Measurements from ENCODE around the gene TBC1D9.

The TBC1D9 gene

GRCh38 chr4:140644470-140645185 lies 111.6 kb downstream of the TBC1D9 start:
- DNase-seq = no peak

- no peak for DNase-seq
Measured at GRCh38 chr4:140643571-140644055, 112.6 kb downstream of the TBC1D9 start.

- no peak for DNase-seq
Measured at GRCh38 chr4:140642674-140643437, 113.3 kb downstream of the TBC1D9 start.

- DNase-seq = no peak
Measured at GRCh38 chr4:140641789-140642439, 114.3 kb downstream of the TBC1D9 start.

GRCh38 chr4:140641105-140641555 lies 115.1 kb downstream of the TBC1D9 start:
- DNase-seq = no peak

- DNase-seq = no peak
Measured at GRCh38 chr4:140640150-140640748, 115.9 kb downstream of the TBC1D9 start.

GRCh38 chr4:140639066-140639465 lies 117.1 kb downstream of the TBC1D9 start:
- DNase-seq = no peak

- DNase-seq = no peak
Measured at GRCh38 chr4:140637836-140638235, 118.3 kb downstream of the TBC1D9 start.

- DNase-seq = no peak
Measured at GRCh38 chr4:140635606-140636005, 120.6 kb downstream of the TBC1D9 start.

- DNase-seq = no peak
Measured at GRCh38 chr4:140633951-140634350, 122.2 kb downstream of the TBC1D9 start.

GRCh38 chr4:140633124-140633523 lies 123.1 kb downstream of the TBC1D9 start:
- DNase-seq = no peak

- DNase-seq = no peak
Measured at GRCh38 chr4:140630246-140630645, 125.9 kb downstream of the TBC1D9 start.

- no peak for DNase-seq
Measured at GRCh38 chr4:140628016-140628415, 128.2 kb downstream of the TBC1D9 start.

GRCh38 chr4:140626661-140627376 lies 129.4 kb downstream of the TBC1D9 start:
- no peak for DNase-seq

- no peak for DNase-seq
Measured at GRCh38 chr4:140622333-140622958, 133.7 kb downstream of the TBC1D9 start.

GRCh38 chr4:140621161-140621560 lies 135.0 kb downstream of the TBC1D9 start:
- DNase-seq = no peak

- no peak for DNase-seq
Measured at GRCh38 chr4:140617499-140618248, 138.5 kb downstream of the TBC1D9 start.

GRCh38 chr4:140615451-140615850 lies 140.7 kb downstream of the TBC1D9 start:
- DNase-seq = no peak

GRCh38 chr4:140612357-140612756 lies 143.8 kb downstream of the TBC1D9 start:
- no peak for DNase-seq

GRCh38 chr4:140611854-140612253 lies 144.3 kb downstream of the TBC1D9 start:
- DNase-seq = no peak
